Epithelial cell of proximal tubule (primary cell): ENCODE measurements around the gene TRAM2. TPM values are rescaled to one million over a fixed set of nuclear protein-coding genes. Genes with fewer than 3 reads are reported as not detected.

ENCODE experiments used
- DNase-seq: peaks from one replicate; pipeline ENCODE4 v3.0.0-alpha.2; 2011; ENCODE audit warnings: low read depth
- H3K4me3 ChIP-seq: 2 replicates; pipeline ENCODE4 v1.5.1; 2011; ENCODE audit warnings: low read depth, mild to moderate bottlenecking, low read length
- CTCF ChIP-seq: conservative IDR thresholded peaks from 2 replicates; pipeline ENCODE4 v1.5.1; 2012; ENCODE audit warnings: low read depth, mild to moderate bottlenecking, low read length
- total RNA-seq: library from RNA; depleted of rRNA; stranded (reverse); fragments of >200 nt; gene quantifications from 2 replicates; pipeline ENCODE4 v1.2.3, GENCODE V29; 2015

TRAM2 gene
- total RNA-seq, 1 donor from 2014 or later = 16.3 TPM

GRCh38 chr6:52587001-52587400 lies 10.1 kb upstream of the TRAM2 start:
- no peak for DNase-seq
- no peak overlapping the region for H3K4me3 ChIP-seq
- no peak for TF ChIP-seq CTCF

GRCh38 chr6:52584203-52584602 lies 7.3 kb upstream of the TRAM2 start:
- DNase-seq = no peak
- H3K4me3 ChIP-seq = no peak overlapping the region
- TF ChIP-seq CTCF = no peak

- no peak overlapping the region for H3K4me3 ChIP-seq
- no peak for DNase-seq
- TF ChIP-seq CTCF = no peak
Observed at GRCh38 chr6:52582996-52583395, 6.1 kb upstream of the TRAM2 start.

GRCh38 chr6:52582446-52582845 lies 5.6 kb upstream of the TRAM2 start:
- TF ChIP-seq CTCF = no peak
- H3K4me3 ChIP-seq = no peak overlapping the region
- DNase-seq = no peak

GRCh38 chr6:52580905-52581304 lies 4.0 kb upstream of the TRAM2 start:
- no peak for TF ChIP-seq CTCF
- no peak for DNase-seq
- no peak overlapping the region for H3K4me3 ChIP-seq

- DNase-seq = no peak
- no peak overlapping the region for H3K4me3 ChIP-seq
- no peak for TF ChIP-seq CTCF
Observed at GRCh38 chr6:52579006-52579660, 2.3 kb upstream of the TRAM2 start.

- no peak for DNase-seq
- peak overlapping the region; percentile 65 for H3K4me3 ChIP-seq
- TF ChIP-seq CTCF = no peak
Observed at GRCh38 chr6:52577778-52578463, 1.1 kb upstream of the TRAM2 start.
